Left forelimb (tissue), 1 donor: ENCODE data around the gene VSTM5.
"Not testable (repeated sequence)": the region's sequence is repeated elsewhere in the genome, so short reads cannot be mapped to it uniquely, and the experiment has no call there.

ENCODE experiments used
- DNase-seq: peaks from one replicate; pipeline ENCODE4 v3.0.0-alpha.2; 2018; ENCODE audit warnings: low spot score

Gene VSTM5

GRCh38 chr11:93850594-93851018 lies at the start of gene VSTM5:
Gene VSTM5, minus strand, starts transcription at chr11:93850618. Its CDS starts 116 bp downstream, at chr11:93850502.
- no peak for DNase-seq

GRCh38 chr11:93895106-93895862 lies 44.9 kb upstream of the VSTM5 start:
- DNase-seq, result no peak

- no peak for DNase-seq
Measured at GRCh38 chr11:93890391-93891051, 40.1 kb upstream of the VSTM5 start.

- DNase-seq, result no peak
Measured at GRCh38 chr11:93887111-93887510, 36.7 kb upstream of the VSTM5 start.

- DNase-seq, result not testable (repeated sequence)
Measured at GRCh38 chr11:93879114-93879513, 28.7 kb upstream of the VSTM5 start.

- no peak for DNase-seq
Measured at GRCh38 chr11:93875637-93876036, 25.2 kb upstream of the VSTM5 start.

- DNase-seq, result no peak
Measured at GRCh38 chr11:93871526-93871925, 21.1 kb upstream of the VSTM5 start.

- DNase-seq, result no peak
Measured at GRCh38 chr11:93870616-93871015, 20.2 kb upstream of the VSTM5 start.

- no peak for DNase-seq
Measured at GRCh38 chr11:93869830-93870229, 19.4 kb upstream of the VSTM5 start.

- not testable (repeated sequence) for DNase-seq
Measured at GRCh38 chr11:93868404-93868803, 18.0 kb upstream of the VSTM5 start.

- DNase-seq, result no peak
Measured at GRCh38 chr11:93861808-93862207, 11.4 kb upstream of the VSTM5 start.

GRCh38 chr11:93858121-93858775 lies 7.8 kb upstream of the VSTM5 start:
- no peak for DNase-seq

- DNase-seq, result no peak
Measured at GRCh38 chr11:93857413-93858120, 7.1 kb upstream of the VSTM5 start.

- DNase-seq, result no peak
Measured at GRCh38 chr11:93852242-93852641, 1.8 kb upstream of the VSTM5 start.

- DNase-seq, result peak; percentile 70
Measured at GRCh38 chr11:93849751-93850593, 446 bp downstream of the VSTM5 start.

GRCh38 chr11:93849201-93849600 lies 1.2 kb downstream of the VSTM5 start:
- DNase-seq, result no peak

- DNase-seq, result no peak
Measured at GRCh38 chr11:93846411-93846810, 4.0 kb downstream of the VSTM5 start.

GRCh38 chr11:93845181-93846092 lies 5.0 kb downstream of the VSTM5 start:
- peak; percentile 40 for DNase-seq

- peak; percentile 23 for DNase-seq
Measured at GRCh38 chr11:93844568-93844967, 5.8 kb downstream of the VSTM5 start.

- DNase-seq, result peak; percentile 36
Measured at GRCh38 chr11:93843906-93844305, 6.5 kb downstream of the VSTM5 start.
